ENCODE results near the gene SRSF3. TPM values are rescaled to one million over a fixed set of nuclear protein-coding genes. Genes with fewer than 3 reads are reported as not detected.

Gene SRSF3
- total and polyA plus RNA-seq, 9 of the 15 experiments (the other 6 are each of a cell fraction or from before 2014, with no cell fraction given), result 337 to 1,200 (median 518) TPM

GRCh38 chr6:36578030-36578429, 16.1 kb upstream of the SRSF3 start:
- POLR2A ChIA-PET, result interaction anchor here (0.5 to 2.5 kb wide), 5 partner anchors 9 to 160 kb away, joined by 3 to 12 read pairs (median 3); no protein-coding TSS in a partner anchor
- ATAC-seq (no peak; the same call in 2 of the 3 replicates), DNase-seq (ENCODE audit: extremely low read depth in 1 of 4, low spot score in 3 of 4) (no peak), FAIRE-seq (no peak)
- CTCF ChIA-PET (ENCODE audit: low intra/inter-chr PET ratio), result no interaction called here
- Histone ChIP-seq H3K4me1 (replicated peaks in 1 of 2; ENCODE audit: control insufficient read depth in 2 of 2, insufficient read depth in 2 of 2, low read length in 2 of 2) (peaks cover 16 to 21% of the 10 kb centered on the region in 2 experiments; a peak in 3 of 5 replicates), H3K79me2 (ENCODE audit: control insufficient read depth, insufficient read depth, low read length) (no peaks in the 10 kb centered on the region), H3K9me3 (replicated peaks; ENCODE audit: control insufficient read depth, insufficient read depth, low read depth, low read length) (no peaks in the 10 kb centered on the region), H3K4me2 (ENCODE audit: insufficient read depth, low read length) (peak overlapping the region; percentile 38; the same call in 1 of the 2 replicates), H3K9ac (ENCODE audit: insufficient read depth in 1 of 2, low read depth in 2 of 2, low read length in 2 of 2) (no peak overlapping the region; a peak in 1 of 4 replicates), H2AFZ (ENCODE audit: low read depth, low read length) (peak overlapping the region; percentile 71), H3K36me3 (ENCODE audit: control insufficient read depth, insufficient read depth, low read length) (no peaks in the 10 kb centered on the region), H3K27me3 (ENCODE audit: control insufficient read depth in 2 of 2, insufficient read depth in 2 of 2, low read length in 2 of 2) (no peaks in the 10 kb centered on the region), H3K4me3 (no peak overlapping the region), H3K9me1 (ENCODE audit: control insufficient read depth, insufficient read depth, low read length) (no peaks in the 10 kb centered on the region), H4K20me1 (replicated peaks; ENCODE audit: control insufficient read depth, insufficient read depth, low read length) (no peaks in the 10 kb centered on the region), H3K27ac (ENCODE audit: extremely low read depth, low read depth, low read length) (no peak overlapping the region)
- BruUV-seq (replicated peaks), result no TSS peak
- intact Hi-C loops (cut with micrococcal nuclease), result no loop called here
- in situ Hi-C loops (cut with MboI), result no loop called here
- 38% methylated on average over 5 of the region's 5 CpGs for WGBS (ENCODE audit: insufficient coverage, low coverage, missing lambda C conversion rate)
- no peak for TF ChIP-seq ZBTB7A (IDR thresholded peaks at IDR 0.05; ENCODE audit: borderline replicate concordance, control insufficient read depth, low read depth, low read length)
- TF ChIP-seq ZNF12 (CRISPR knock-in tag; IDR thresholded peaks at IDR 0.05), result 0 out of 2 replicates have a peak, but pooled peaks have one; percentile 58
- no peak for TF ChIP-seq ZBTB17 (CRISPR knock-in tag; IDR thresholded peaks at IDR 0.05)

DNA sequence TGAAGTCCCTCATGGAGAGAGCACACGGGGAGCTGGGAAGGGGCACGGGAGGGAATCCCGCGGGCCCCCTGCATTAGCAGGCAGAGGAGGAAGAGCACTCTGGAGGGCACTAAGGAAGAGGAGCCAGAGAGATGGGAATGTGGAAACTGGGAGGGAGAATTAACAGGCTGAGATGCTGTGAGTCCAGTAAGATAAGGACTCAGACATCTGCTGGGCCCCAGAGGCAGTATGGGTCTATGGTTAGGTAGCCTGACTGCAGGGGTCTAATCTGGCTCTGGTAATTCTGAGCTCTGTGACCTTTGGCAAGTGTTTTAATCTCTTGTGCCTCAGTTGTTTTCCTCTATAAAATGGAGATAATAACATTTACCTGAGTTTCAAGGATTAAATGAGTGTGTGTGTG, 15.7 kb upstream of the SRSF3 start:
- 64% methylated on average over 4 of the region's 4 CpGs for WGBS (ENCODE audit: insufficient coverage, low coverage, missing lambda C conversion rate)
- H3K4me2 ChIP-seq (ENCODE audit: insufficient read depth, low read length), result peak overlapping the region; percentile 38; the same call in 1 of the 2 replicates
- H2AFZ ChIP-seq (ENCODE audit: low read depth, low read length), result peak overlapping the region; percentile 71
- H3K27ac ChIP-seq (ENCODE audit: extremely low read depth, low read depth, low read length), result no peak overlapping the region
- no peaks in the 10 kb centered on the region for H4K20me1 ChIP-seq (replicated peaks; ENCODE audit: control insufficient read depth, insufficient read depth, low read length)
- H3K9ac ChIP-seq (ENCODE audit: insufficient read depth in 1 of 2, low read depth in 2 of 2, low read length in 2 of 2), result no peak overlapping the region
- H3K4me1 ChIP-seq (replicated peaks in 1 of 2; ENCODE audit: control insufficient read depth in 2 of 2, insufficient read depth in 2 of 2, low read length in 2 of 2), result peaks cover 16 to 21% of the 10 kb centered on the region in 2 experiments; a peak in 4 of 5 replicates
- no peaks in the 10 kb centered on the region for H3K79me2 ChIP-seq (ENCODE audit: control insufficient read depth, insufficient read depth, low read length)
- no TSS peak for BruUV-seq (replicated peaks)
- ChIA-PET CTCF (ENCODE audit: low intra/inter-chr PET ratio) (no interaction called here), POLR2A (interaction anchor here (0.6 to 2.6 kb wide), 3 partner anchors 16 to 160 kb away, joined by 3 to 20 read pairs (median 15); partner anchors contain the start of gene SRSF3)
- in situ Hi-C loops (cut with MboI), result no loop called here
- no peaks in the 10 kb centered on the region for H3K9me1 ChIP-seq (ENCODE audit: control insufficient read depth, insufficient read depth, low read length)
- ATAC-seq (peak; percentile 76), DNase-seq (ENCODE audit: extremely low read depth in 1 of 4, low spot score in 3 of 4) (peak in 2 of 4 experiments; percentile 59 to 63), FAIRE-seq (no peak)
- no peaks in the 10 kb centered on the region for H3K27me3 ChIP-seq (ENCODE audit: control insufficient read depth in 2 of 2, insufficient read depth in 2 of 2, low read length in 2 of 2)
- no peaks in the 10 kb centered on the region for H3K9me3 ChIP-seq (replicated peaks; ENCODE audit: control insufficient read depth, insufficient read depth, low read depth, low read length)
- H3K4me3 ChIP-seq, result no peak overlapping the region
- intact Hi-C loops (cut with micrococcal nuclease), result no loop called here
- H3K36me3 ChIP-seq (ENCODE audit: control insufficient read depth, insufficient read depth, low read length), result no peaks in the 10 kb centered on the region
- TF ChIP-seq THRAP3 (IDR thresholded peaks at IDR 0.05; ENCODE audit: borderline replicate concordance) (no peak), STAT5A (IDR thresholded peaks at IDR 0.05; ENCODE audit: borderline replicate concordance, low read length) (no peak), TARDBP (IDR thresholded peaks at IDR 0.05) (no peak), ZNF280B (CRISPR knock-in tag; IDR thresholded peaks at IDR 0.05) (no peak), TCF3 (CRISPR knock-in tag; IDR thresholded peaks at IDR 0.05) (0 out of 2 replicates have a peak, but pooled peaks have one; percentile 5), RCOR1 (IDR thresholded peaks at IDR 0.05; ENCODE audit: borderline replicate concordance in 1 of 2, low read depth in 2 of 2, low read length in 2 of 2) (0 out of 4 replicates have a peak, but pooled peaks of 1 of the 2 experiments have one; percentile 35), TCF15 (CRISPR knock-in tag; IDR thresholded peaks at IDR 0.05) (no peak), BCL6 (CRISPR knock-in tag; IDR thresholded peaks at IDR 0.05) (no peak), BRCA1 (IDR thresholded peaks at IDR 0.05) (no peak), BRCA1 (CRISPR knock-in tag; IDR thresholded peaks at IDR 0.05) (no peak), MCM7 (IDR thresholded peaks at IDR 0.05) (no peak), ELF2 (CRISPR knock-in tag; IDR thresholded peaks at IDR 0.05) (0 out of 2 replicates have a peak, but pooled peaks have one; percentile 15), ZNF830 (CRISPR knock-in tag; IDR thresholded peaks at IDR 0.05) (no peak), POLR2H (tag; IDR thresholded peaks at IDR 0.05; ENCODE audit: low read depth) (no peak)
